Measurements from ENCODE around the gene ATXN7L1.
A peak's percentile ranks its signal among the peaks of the same experiment; 100 is the strongest.

Gene ATXN7L1

DNA sequence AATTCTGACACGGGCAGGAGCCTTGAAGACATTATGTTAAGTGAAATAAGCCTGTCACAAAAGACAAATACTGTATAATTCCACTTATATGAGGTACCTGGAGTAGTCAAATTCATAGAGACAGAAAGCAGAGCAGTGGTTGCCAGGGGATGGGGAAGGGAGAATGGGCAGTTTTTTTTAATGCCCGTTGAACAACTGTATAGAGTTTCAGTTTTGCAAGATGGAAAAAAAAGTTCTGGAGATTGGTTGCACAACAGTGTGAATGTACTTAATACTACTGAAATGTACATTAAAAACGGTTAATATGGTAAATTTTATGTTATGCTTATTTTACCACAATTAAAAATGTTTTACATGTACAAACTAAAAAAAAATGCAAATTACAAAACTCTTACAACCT is 231.5 kb downstream of the ATXN7L1 start:
- Histone ChIP-seq H3K4me3 (ENCODE audit: low read depth, low read length) (no peak overlapping the region), H3K27me3 (ENCODE audit: control insufficient read depth, insufficient read depth, low read length) (no peaks in the 10 kb centered on the region), H3K9ac (ENCODE audit: low read depth, low read length) (no peak overlapping the region), H3K4me1 (ENCODE audit: control insufficient read depth, insufficient read depth, low read length) (peaks cover 32% of the 10 kb centered on the region), H3K36me3 (ENCODE audit: control insufficient read depth, insufficient read depth, low read length) (peaks cover 6% of the 10 kb centered on the region), H3K9me3 (ENCODE audit: control insufficient read depth, insufficient read depth, low read length) (no peaks in the 10 kb centered on the region)

DNA sequence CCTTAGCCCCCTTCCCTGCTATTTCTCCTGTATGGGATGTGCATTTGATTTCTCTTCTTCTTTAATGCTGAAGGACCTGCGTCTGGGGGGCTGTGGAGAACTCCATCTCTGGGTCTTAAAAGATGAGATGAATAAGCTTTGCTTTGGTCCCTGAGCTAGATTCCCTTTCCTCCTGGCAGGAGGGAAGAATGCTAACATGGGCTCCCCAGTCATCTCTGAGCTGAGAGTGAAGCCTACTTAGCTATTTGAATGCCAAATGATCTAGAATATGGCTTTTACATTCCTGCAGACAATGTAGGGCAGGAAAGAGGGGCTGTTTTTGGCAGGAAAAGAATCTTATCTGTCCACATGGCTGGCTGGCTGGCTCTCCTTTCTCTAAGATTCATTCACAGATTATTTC is 232.5 kb downstream of the ATXN7L1 start:
- H3K36me3 ChIP-seq (ENCODE audit: control insufficient read depth, insufficient read depth, low read length), result peaks cover 6% of the 10 kb centered on the region
- H3K4me3 ChIP-seq (ENCODE audit: low read depth, low read length), result no peak overlapping the region
- H3K27me3 ChIP-seq (ENCODE audit: control insufficient read depth, insufficient read depth, low read length), result no peaks in the 10 kb centered on the region
- H3K4me1 ChIP-seq (ENCODE audit: control insufficient read depth, insufficient read depth, low read length), result peaks cover 31% of the 10 kb centered on the region
- H3K9me3 ChIP-seq (ENCODE audit: control insufficient read depth, insufficient read depth, low read length), result no peaks in the 10 kb centered on the region
- peak overlapping the region; percentile 18 for H3K9ac ChIP-seq (ENCODE audit: low read depth, low read length)

DNA sequence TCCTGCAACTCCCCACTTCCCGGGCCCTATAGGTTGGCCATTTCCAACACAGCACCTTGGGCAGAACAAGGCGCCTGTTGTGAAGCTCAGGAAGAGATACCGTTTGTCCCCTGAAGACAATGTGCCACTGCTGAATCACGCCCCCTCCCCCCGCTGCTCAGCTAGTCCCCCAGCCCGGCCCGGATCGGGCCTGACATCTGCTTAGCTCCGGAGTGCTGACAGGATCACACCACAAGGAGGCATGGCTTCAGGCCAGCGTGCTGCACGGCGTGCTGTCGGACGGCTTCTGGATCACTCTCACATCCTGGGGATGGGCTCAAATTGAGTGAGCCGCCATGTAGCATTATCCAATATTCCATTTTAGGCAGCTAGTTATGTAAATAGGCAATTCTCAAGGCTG is 233.0 kb downstream of the ATXN7L1 start:
- Histone ChIP-seq H3K4me3 (ENCODE audit: low read depth, low read length) (no peak overlapping the region), H3K9me3 (ENCODE audit: control insufficient read depth, insufficient read depth, low read length) (no peaks in the 10 kb centered on the region), H3K4me1 (ENCODE audit: control insufficient read depth, insufficient read depth, low read length) (peaks cover 35% of the 10 kb centered on the region), H3K9ac (ENCODE audit: low read depth, low read length) (no peak overlapping the region), H3K27me3 (ENCODE audit: control insufficient read depth, insufficient read depth, low read length) (no peaks in the 10 kb centered on the region), H3K36me3 (ENCODE audit: control insufficient read depth, insufficient read depth, low read length) (peaks cover 6% of the 10 kb centered on the region)

DNA sequence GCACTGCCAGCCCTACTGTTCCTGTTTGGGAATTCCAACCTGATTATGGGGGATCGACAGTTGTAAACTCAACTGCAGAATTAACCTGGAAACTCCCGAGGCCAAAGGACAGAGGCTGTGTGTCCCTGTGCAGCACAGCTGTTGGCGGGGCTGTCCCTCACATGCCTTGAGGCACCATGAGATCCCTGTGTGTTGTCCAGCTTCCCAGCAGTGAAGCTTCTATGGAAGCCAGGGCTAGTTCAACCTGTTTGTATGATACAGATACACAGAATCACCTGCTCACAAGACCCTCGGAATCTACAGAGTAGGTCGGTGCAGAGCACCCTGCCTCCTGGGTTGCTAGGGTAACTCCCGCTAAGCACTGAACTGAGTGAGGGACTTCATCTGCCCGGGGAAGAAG is 234.1 kb downstream of the ATXN7L1 start:
- Histone ChIP-seq H3K9me3 (ENCODE audit: control insufficient read depth, insufficient read depth, low read length) (no peaks in the 10 kb centered on the region), H3K9ac (ENCODE audit: low read depth, low read length) (no peak overlapping the region), H3K4me3 (ENCODE audit: low read depth, low read length) (no peak overlapping the region), H3K4me1 (ENCODE audit: control insufficient read depth, insufficient read depth, low read length) (peaks cover 46% of the 10 kb centered on the region), H3K36me3 (ENCODE audit: control insufficient read depth, insufficient read depth, low read length) (peaks cover 6% of the 10 kb centered on the region), H3K27me3 (ENCODE audit: control insufficient read depth, insufficient read depth, low read length) (no peaks in the 10 kb centered on the region)

DNA sequence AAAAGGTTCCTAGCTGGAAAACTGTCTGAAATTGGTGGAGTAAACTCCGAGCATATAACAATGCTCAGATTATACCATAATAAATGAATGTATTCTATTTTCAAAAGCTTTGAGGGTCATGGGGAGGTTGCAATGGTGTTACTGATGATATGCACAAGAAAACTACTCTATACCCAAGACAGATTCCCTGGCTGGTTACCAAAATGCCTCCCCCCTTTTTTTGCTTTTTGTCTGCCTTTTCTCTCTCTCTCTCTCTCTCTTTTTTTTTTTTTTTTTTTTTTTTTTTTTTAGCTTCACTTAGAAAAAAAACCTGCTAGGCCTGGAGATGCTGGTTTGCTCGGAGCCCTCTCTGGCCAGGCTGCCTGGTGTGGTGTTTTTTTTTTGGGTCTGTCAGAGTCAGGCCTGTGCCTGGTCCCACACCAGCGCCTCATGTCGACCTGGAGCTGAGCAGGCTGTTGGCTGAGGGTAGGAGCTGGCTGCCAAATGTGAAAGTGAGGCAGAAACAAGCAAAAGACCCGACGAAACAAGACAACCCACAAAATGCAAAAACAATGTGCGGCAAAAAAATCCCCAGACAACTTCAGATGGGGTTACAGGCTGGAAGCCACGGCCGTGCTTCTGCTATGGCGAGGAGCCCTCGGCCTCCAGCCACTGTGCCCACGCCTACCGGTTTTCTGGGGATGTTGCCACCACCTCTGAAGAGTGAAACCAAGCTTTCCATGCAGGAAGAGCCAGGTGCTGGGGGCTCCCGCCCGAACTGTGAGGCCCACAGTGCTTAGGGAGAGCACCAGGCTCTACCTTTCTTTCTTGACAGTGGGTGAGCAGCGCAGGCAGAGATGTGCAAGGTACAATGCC is 235.2 kb downstream of the ATXN7L1 start:
- no peak overlapping the region for H3K4me3 ChIP-seq (ENCODE audit: low read depth, low read length)
- H3K36me3 ChIP-seq (ENCODE audit: control insufficient read depth, insufficient read depth, low read length), result peaks cover 9% of the 10 kb centered on the region
- H3K4me1 ChIP-seq (ENCODE audit: control insufficient read depth, insufficient read depth, low read length), result peaks cover 49% of the 10 kb centered on the region
- H3K9ac ChIP-seq (ENCODE audit: low read depth, low read length), result no peak overlapping the region
- H3K9me3 ChIP-seq (ENCODE audit: control insufficient read depth, insufficient read depth, low read length), result no peaks in the 10 kb centered on the region
- no peaks in the 10 kb centered on the region for H3K27me3 ChIP-seq (ENCODE audit: control insufficient read depth, insufficient read depth, low read length)

DNA sequence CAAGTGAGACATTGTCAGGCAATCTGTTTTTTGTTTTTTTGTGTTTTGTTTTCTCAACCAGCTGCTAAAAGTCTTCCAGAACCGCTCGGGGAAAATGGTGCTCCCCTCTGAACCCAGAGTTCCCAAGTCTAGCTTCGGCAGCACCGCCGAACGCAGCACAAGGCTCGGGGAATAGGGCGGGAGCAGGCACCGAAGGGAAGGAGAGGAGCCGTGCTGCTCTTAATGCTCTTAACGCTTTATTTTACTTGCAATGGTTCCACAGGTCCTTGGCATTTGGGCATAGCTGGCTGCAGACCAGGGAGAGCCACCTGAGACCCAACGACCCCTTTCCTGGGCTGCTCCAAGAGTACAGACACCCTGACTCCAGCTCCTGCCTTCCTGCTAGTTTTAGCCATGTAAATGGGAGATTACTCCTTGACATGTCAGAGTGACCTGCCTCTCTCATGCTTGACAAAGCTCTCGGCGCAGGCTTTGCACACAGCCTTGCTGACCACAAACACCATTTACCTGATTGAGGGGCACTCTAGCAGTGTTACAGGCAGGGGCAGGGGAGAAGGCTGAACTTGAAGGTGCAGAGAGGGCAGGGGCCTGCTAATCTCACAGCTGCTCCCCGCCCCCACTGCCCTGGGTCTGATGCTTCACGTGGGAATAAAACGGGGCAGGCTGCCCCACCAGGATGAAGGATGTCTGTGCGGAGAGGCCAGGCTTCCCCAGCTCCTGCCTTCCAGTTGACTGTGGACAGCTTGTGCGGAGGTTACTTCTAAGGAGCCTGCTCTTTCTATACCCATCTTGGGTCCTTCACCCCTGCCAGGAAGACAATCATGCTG is 236.5 kb downstream of the ATXN7L1 start:
- H3K9ac ChIP-seq (ENCODE audit: low read depth, low read length), result peak overlapping the region; percentile 82

DNA sequence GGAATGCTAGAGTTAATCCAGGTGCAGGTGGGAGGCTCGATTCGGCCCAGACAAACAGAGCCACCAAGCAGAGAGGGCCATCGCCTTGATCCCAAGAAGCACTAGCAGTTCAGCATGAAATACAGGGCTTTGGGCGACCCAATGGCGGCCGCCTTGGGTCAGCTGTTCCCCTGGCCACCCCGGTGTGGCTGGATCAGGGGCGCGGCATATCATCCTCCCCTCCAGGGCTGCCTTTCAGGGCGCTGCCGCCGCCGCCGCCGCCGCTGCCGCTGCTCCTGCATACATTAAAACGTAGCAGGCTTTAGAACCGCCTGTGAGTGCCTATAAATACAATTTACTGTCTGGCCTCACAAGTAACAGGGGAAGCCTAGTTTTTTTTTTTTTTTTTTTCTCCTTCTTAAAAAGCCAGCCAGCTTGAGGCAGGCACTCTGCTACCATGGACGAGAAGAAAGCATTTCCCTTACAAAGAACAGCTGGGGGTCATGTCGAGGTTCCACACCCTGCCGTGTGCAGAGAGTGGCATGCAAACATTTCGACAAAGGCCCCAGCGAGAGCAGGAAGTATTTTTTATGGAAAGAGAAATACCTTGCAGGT is 237.4 kb downstream of the ATXN7L1 start:
- H3K36me3 ChIP-seq (ENCODE audit: control insufficient read depth, insufficient read depth, low read length), result peaks cover 19% of the 10 kb centered on the region
- H3K27me3 ChIP-seq (ENCODE audit: control insufficient read depth, insufficient read depth, low read length), result no peaks in the 10 kb centered on the region
- H3K9ac ChIP-seq (ENCODE audit: low read depth, low read length), result peak overlapping the region; percentile 42
- H3K4me3 ChIP-seq (ENCODE audit: low read depth, low read length), result peak overlapping the region; percentile 40
- peaks cover 44% of the 10 kb centered on the region for H3K4me1 ChIP-seq (ENCODE audit: control insufficient read depth, insufficient read depth, low read length)
- H3K9me3 ChIP-seq (ENCODE audit: control insufficient read depth, insufficient read depth, low read length), result no peaks in the 10 kb centered on the region

More for the DNA sequence above, 236.5 kb downstream of the ATXN7L1 start:
- Histone ChIP-seq H3K9me3 (ENCODE audit: control insufficient read depth, insufficient read depth, low read length) (no peaks in the 10 kb centered on the region), H3K36me3 (ENCODE audit: control insufficient read depth, insufficient read depth, low read length) (peaks cover 14% of the 10 kb centered on the region), H3K4me3 (ENCODE audit: low read depth, low read length) (no peak overlapping the region), H3K4me1 (ENCODE audit: control insufficient read depth, insufficient read depth, low read length) (peaks cover 49% of the 10 kb centered on the region), H3K27me3 (ENCODE audit: control insufficient read depth, insufficient read depth, low read length) (no peaks in the 10 kb centered on the region)

DNA sequence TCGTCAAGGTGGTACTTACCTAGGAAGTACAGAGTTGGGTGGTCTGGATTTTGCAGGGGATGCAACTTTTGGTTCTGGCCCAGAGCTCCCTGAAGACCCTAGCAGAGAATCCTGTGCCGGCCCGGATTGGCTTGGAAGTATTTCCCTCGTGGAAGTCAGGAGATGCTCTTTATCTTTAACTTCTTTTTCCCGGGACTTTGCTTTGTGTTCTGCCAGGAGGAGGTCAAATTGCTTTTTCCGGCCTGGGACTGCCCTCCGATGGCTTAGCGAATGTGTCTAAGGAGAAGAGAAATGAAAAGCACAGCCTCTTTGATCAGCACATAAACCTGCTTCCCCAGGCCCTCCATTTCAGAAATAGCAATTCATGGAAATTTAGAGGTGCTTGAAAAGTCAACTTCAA is 238.1 kb downstream of the ATXN7L1 start:
- Histone ChIP-seq H3K4me3 (ENCODE audit: low read depth, low read length) (peak overlapping the region; percentile 40), H3K4me1 (ENCODE audit: control insufficient read depth, insufficient read depth, low read length) (peaks cover 38% of the 10 kb centered on the region), H3K27me3 (ENCODE audit: control insufficient read depth, insufficient read depth, low read length) (no peaks in the 10 kb centered on the region), H3K36me3 (ENCODE audit: control insufficient read depth, insufficient read depth, low read length) (peaks cover 22% of the 10 kb centered on the region), H3K9me3 (ENCODE audit: control insufficient read depth, insufficient read depth, low read length) (no peaks in the 10 kb centered on the region), H3K9ac (ENCODE audit: low read depth, low read length) (peak overlapping the region; percentile 42)

DNA sequence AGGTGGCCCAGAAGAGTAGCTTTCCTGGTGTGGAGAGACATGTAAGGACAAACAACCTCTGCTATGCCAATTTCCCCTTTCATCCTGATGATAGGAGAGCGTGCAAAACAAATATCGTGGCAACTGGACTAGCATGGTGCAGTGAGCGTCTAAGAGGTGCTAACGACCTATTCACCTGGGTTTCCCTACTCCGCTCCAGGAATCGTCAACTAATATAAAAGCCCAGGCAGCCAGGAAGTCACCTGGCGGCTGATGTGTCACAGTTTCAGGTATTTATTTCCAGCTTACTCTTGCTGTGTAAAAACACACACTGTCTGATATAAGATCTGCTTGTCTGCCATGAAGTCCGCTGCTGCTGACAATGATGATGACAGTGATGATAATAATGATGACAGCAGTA is 238.6 kb downstream of the ATXN7L1 start:
- H3K9ac ChIP-seq (ENCODE audit: low read depth, low read length), result peak overlapping the region; percentile 9
- no peaks in the 10 kb centered on the region for H3K27me3 ChIP-seq (ENCODE audit: control insufficient read depth, insufficient read depth, low read length)
- no peak overlapping the region for H3K4me3 ChIP-seq (ENCODE audit: low read depth, low read length)
- peaks cover 34% of the 10 kb centered on the region for H3K4me1 ChIP-seq (ENCODE audit: control insufficient read depth, insufficient read depth, low read length)
- peaks cover 22% of the 10 kb centered on the region for H3K36me3 ChIP-seq (ENCODE audit: control insufficient read depth, insufficient read depth, low read length)
- no peaks in the 10 kb centered on the region for H3K9me3 ChIP-seq (ENCODE audit: control insufficient read depth, insufficient read depth, low read length)

DNA sequence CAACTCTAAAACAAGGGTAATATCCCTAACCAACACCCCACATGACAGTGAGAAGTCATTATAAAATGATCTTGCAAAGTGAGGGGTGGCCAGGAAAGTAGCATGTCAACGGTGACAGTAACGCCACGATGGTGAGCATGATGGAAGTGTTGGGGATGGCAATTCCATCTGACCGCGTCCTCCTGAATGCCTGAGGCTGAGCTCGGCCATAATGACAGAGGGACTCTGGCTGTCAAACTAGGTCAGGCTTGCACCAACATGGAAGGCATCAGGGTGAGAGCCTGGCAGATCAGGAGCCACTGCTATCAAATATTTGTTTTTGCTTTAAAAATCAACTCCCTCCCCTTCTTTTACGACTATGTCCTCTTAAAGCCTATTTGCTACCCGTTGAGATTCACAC is 239.4 kb downstream of the ATXN7L1 start:
- H3K36me3 ChIP-seq (ENCODE audit: control insufficient read depth, insufficient read depth, low read length), result peaks cover 16% of the 10 kb centered on the region
- H3K27me3 ChIP-seq (ENCODE audit: control insufficient read depth, insufficient read depth, low read length), result no peaks in the 10 kb centered on the region
- H3K4me3 ChIP-seq (ENCODE audit: low read depth, low read length), result no peak overlapping the region
- H3K9me3 ChIP-seq (ENCODE audit: control insufficient read depth, insufficient read depth, low read length), result no peaks in the 10 kb centered on the region
- H3K9ac ChIP-seq (ENCODE audit: low read depth, low read length), result no peak overlapping the region
- peaks cover 34% of the 10 kb centered on the region for H3K4me1 ChIP-seq (ENCODE audit: control insufficient read depth, insufficient read depth, low read length)

DNA sequence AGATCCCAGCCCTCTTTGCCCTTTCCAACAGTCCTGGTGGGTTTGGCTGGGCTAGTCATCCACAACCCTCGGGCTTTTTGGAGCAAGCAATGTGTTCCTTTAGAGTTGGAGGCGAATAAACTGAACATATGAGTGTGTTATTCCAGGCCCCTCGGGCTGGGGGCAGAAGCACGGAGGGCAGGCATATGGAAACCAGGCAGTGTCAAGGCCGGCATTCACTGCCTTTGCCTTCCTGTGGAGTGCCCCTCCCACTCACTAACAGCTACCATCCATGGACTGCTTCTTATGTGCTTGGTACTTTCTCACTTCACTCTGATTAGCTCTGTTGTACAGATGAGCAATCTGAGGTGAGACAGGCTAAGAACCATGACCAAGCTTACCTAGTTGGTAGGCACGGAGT is 241.2 kb downstream of the ATXN7L1 start:
- Histone ChIP-seq H3K4me1 (ENCODE audit: control insufficient read depth, insufficient read depth, low read length) (peaks cover 28% of the 10 kb centered on the region), H3K9ac (ENCODE audit: low read depth, low read length) (no peak overlapping the region), H3K9me3 (ENCODE audit: control insufficient read depth, insufficient read depth, low read length) (no peaks in the 10 kb centered on the region), H3K27me3 (ENCODE audit: control insufficient read depth, insufficient read depth, low read length) (no peaks in the 10 kb centered on the region), H3K4me3 (ENCODE audit: low read depth, low read length) (no peak overlapping the region), H3K36me3 (ENCODE audit: control insufficient read depth, insufficient read depth, low read length) (peaks cover 27% of the 10 kb centered on the region)
